Activated naive CD4-positive, alpha-beta T cell treated with anti-CD3 and anti-CD28 coated beads, Interleukin-2, amount 10 ng/mL, durations not matched to agents 7 days and 5 days (primary cell): ENCODE data around the gene GRIK4.
"Not testable (repeated sequence)": the region's sequence is repeated elsewhere in the genome, so short reads cannot be mapped to it uniquely, and the experiment has no call there.

Experiments used
- CTCF ChIA-PET: fragments of 350-600 bp; sonication (Branson Sonifier 250); formaldehyde crosslinking; loops from one replicate; lab custom pipeline; 2021; ENCODE audit warnings: antibody characterized with exemption; lab: Charles Lee
- DNase-seq: peaks from one replicate; pipeline ENCODE4 v3.0.0-alpha.2; 2020
- H3K27ac Mint-ChIP-seq: one replicate; pipeline ENCODE4 v1.8.0; 2021; ENCODE audit warnings: mild to moderate bottlenecking, moderate library complexity, mixed read lengths
- H3K27me3 Mint-ChIP-seq: one replicate; pipeline ENCODE4 v1.8.0; 2021; ENCODE audit warnings: mild to moderate bottlenecking, mixed read lengths
- H3K36me3 Mint-ChIP-seq: one replicate; pipeline ENCODE4 v1.8.0; 2021; ENCODE audit warnings: mixed read lengths
- H3K4me1 Mint-ChIP-seq: one replicate; pipeline ENCODE4 v1.8.0; 2021; ENCODE audit warnings: mixed read lengths
- H3K4me3 Mint-ChIP-seq: one replicate; pipeline ENCODE4 v1.8.0; 2021; ENCODE audit warnings: mild to moderate bottlenecking, moderate library complexity, mixed read lengths
- H3K9me3 Mint-ChIP-seq: one replicate; pipeline ENCODE4 v1.8.0; 2021; ENCODE audit warnings: mixed read lengths

Gene GRIK4

GRCh38 chr11:120618399-120618798, 106.9 kb downstream of the GRIK4 start:
- no peak for DNase-seq
- CTCF ChIA-PET, result interaction anchor here (1.2 kb wide), 1 partner anchor 67 kb away, joined by 3 read pairs; no protein-coding TSS in a partner anchor
- no peak overlapping the region for H3K4me3 Mint-ChIP-seq

GRCh38 chr11:120622189-120622875, 110.8 kb downstream of the GRIK4 start:
- CTCF ChIA-PET, result no interaction called here
- DNase-seq, result no peak
- Mint-ChIP-seq H3K27me3 (no peaks in the 10 kb centered on the region), H3K36me3 (no peaks in the 10 kb centered on the region), H3K9me3 (peaks cover 14% of the 10 kb centered on the region), H3K4me1 (no peaks in the 10 kb centered on the region), H3K4me3 (no peak overlapping the region), H3K27ac (no peak overlapping the region)

More at GRCh38 chr11:120618399-120618798, 106.9 kb downstream of the GRIK4 start:
- Mint-ChIP-seq H3K27me3 (no peaks in the 10 kb centered on the region), H3K36me3 (no peaks in the 10 kb centered on the region), H3K9me3 (peaks cover 17% of the 10 kb centered on the region), H3K4me1 (no peaks in the 10 kb centered on the region), H3K27ac (no peak overlapping the region)

GRCh38 chr11:120624992-120625391, 113.4 kb downstream of the GRIK4 start:
- H3K36me3 Mint-ChIP-seq, H3K4me3 Mint-ChIP-seq, H3K27ac Mint-ChIP-seq, H3K4me1 Mint-ChIP-seq, CTCF ChIA-PET, H3K27me3 Mint-ChIP-seq, DNase-seq, H3K9me3 Mint-ChIP-seq: not testable (repeated sequence)

- no peak for DNase-seq
- Mint-ChIP-seq H3K36me3 (no peaks in the 10 kb centered on the region), H3K4me3 (no peak overlapping the region), H3K9me3 (no peaks in the 10 kb centered on the region), H3K27ac (no peak overlapping the region), H3K27me3 (no peaks in the 10 kb centered on the region), H3K4me1 (no peaks in the 10 kb centered on the region)
- CTCF ChIA-PET, result no interaction called here
Measured at GRCh38 chr11:120625565-120625964, 114.0 kb downstream of the GRIK4 start.

GRCh38 chr11:120626791-120627190, 115.2 kb downstream of the GRIK4 start:
- Mint-ChIP-seq H3K27ac (no peak overlapping the region), H3K27me3 (no peaks in the 10 kb centered on the region), H3K4me1 (no peaks in the 10 kb centered on the region), H3K9me3 (no peaks in the 10 kb centered on the region), H3K36me3 (no peaks in the 10 kb centered on the region), H3K4me3 (no peak overlapping the region)
- CTCF ChIA-PET, result no interaction called here
- DNase-seq, result no peak

- Mint-ChIP-seq H3K4me3 (no peak overlapping the region), H3K36me3 (no peaks in the 10 kb centered on the region), H3K27ac (no peak overlapping the region), H3K4me1 (no peaks in the 10 kb centered on the region), H3K9me3 (no peaks in the 10 kb centered on the region), H3K27me3 (no peaks in the 10 kb centered on the region)
- CTCF ChIA-PET, result no interaction called here
- DNase-seq, result no peak
Measured at GRCh38 chr11:120627327-120628163, 116.0 kb downstream of the GRIK4 start.

- H3K4me1 Mint-ChIP-seq, result no peaks in the 10 kb centered on the region
- no peak overlapping the region for H3K27ac Mint-ChIP-seq
- no peaks in the 10 kb centered on the region for H3K9me3 Mint-ChIP-seq
- DNase-seq, result no peak
- no peaks in the 10 kb centered on the region for H3K36me3 Mint-ChIP-seq
- H3K27me3 Mint-ChIP-seq, result peaks cover 8% of the 10 kb centered on the region
- CTCF ChIA-PET, result no interaction called here
- H3K4me3 Mint-ChIP-seq, result no peak overlapping the region
Measured at GRCh38 chr11:120629407-120630080, 118.0 kb downstream of the GRIK4 start.

- CTCF ChIA-PET, result no interaction called here
- Mint-ChIP-seq H3K27me3 (peaks cover 13% of the 10 kb centered on the region), H3K27ac (no peak overlapping the region), H3K4me3 (no peak overlapping the region), H3K9me3 (no peaks in the 10 kb centered on the region), H3K4me1 (no peaks in the 10 kb centered on the region), H3K36me3 (no peaks in the 10 kb centered on the region)
- DNase-seq, result no peak
Measured at GRCh38 chr11:120630122-120630521, 118.6 kb downstream of the GRIK4 start.

- no peak for DNase-seq
- CTCF ChIA-PET, result interaction anchor here (0.9 kb wide), 1 partner anchor 53 kb away, joined by 4 read pairs; no protein-coding TSS in a partner anchor
- Mint-ChIP-seq H3K27me3 (peaks cover 13% of the 10 kb centered on the region), H3K4me1 (no peaks in the 10 kb centered on the region), H3K9me3 (no peaks in the 10 kb centered on the region), H3K4me3 (no peak overlapping the region), H3K36me3 (no peaks in the 10 kb centered on the region), H3K27ac (no peak overlapping the region)
Measured at GRCh38 chr11:120632579-120632978, 121.0 kb downstream of the GRIK4 start.

GRCh38 chr11:120633616-120634393, 122.3 kb downstream of the GRIK4 start:
- H3K4me1 Mint-ChIP-seq, result no peaks in the 10 kb centered on the region
- CTCF ChIA-PET, result interaction anchor here (1.3 kb wide), 1 partner anchor 52 kb away, joined by 5 read pairs; no protein-coding TSS in a partner anchor
- no peak overlapping the region for H3K27ac Mint-ChIP-seq
- no peaks in the 10 kb centered on the region for H3K9me3 Mint-ChIP-seq
- no peaks in the 10 kb centered on the region for H3K36me3 Mint-ChIP-seq
- no peak for DNase-seq
- no peak overlapping the region for H3K4me3 Mint-ChIP-seq
- H3K27me3 Mint-ChIP-seq, result peaks cover 13% of the 10 kb centered on the region

- Mint-ChIP-seq H3K9me3 (no peaks in the 10 kb centered on the region), H3K4me3 (no peak overlapping the region), H3K27ac (no peak overlapping the region), H3K36me3 (no peaks in the 10 kb centered on the region), H3K4me1 (no peaks in the 10 kb centered on the region), H3K27me3 (peaks cover 17% of the 10 kb centered on the region)
- no peak for DNase-seq
- CTCF ChIA-PET, result interaction anchor here (1.3 kb wide), 1 partner anchor 51 kb away, joined by 5 read pairs; no protein-coding TSS in a partner anchor
Measured at GRCh38 chr11:120634706-120635105, 123.2 kb downstream of the GRIK4 start.

- H3K4me3 Mint-ChIP-seq, result no peak overlapping the region
- H3K9me3 Mint-ChIP-seq, result no peaks in the 10 kb centered on the region
- no peaks in the 10 kb centered on the region for H3K4me1 Mint-ChIP-seq
- CTCF ChIA-PET, result interaction anchor here (1.3 kb wide), 1 partner anchor 50 kb away, joined by 5 read pairs; no protein-coding TSS in a partner anchor
- no peak for DNase-seq
- no peaks in the 10 kb centered on the region for H3K36me3 Mint-ChIP-seq
- H3K27ac Mint-ChIP-seq, result no peak overlapping the region
- peaks cover 17% of the 10 kb centered on the region for H3K27me3 Mint-ChIP-seq
Measured at GRCh38 chr11:120635136-120635810, 123.7 kb downstream of the GRIK4 start.

- DNase-seq, result no peak
- H3K27ac Mint-ChIP-seq, result no peak overlapping the region
- H3K4me1 Mint-ChIP-seq, result no peaks in the 10 kb centered on the region
- no peaks in the 10 kb centered on the region for H3K36me3 Mint-ChIP-seq
- H3K4me3 Mint-ChIP-seq, result no peak overlapping the region
- no peaks in the 10 kb centered on the region for H3K9me3 Mint-ChIP-seq
- H3K27me3 Mint-ChIP-seq, result peaks cover 17% of the 10 kb centered on the region
- CTCF ChIA-PET, result no interaction called here
Measured at GRCh38 chr11:120637131-120637530, 125.6 kb downstream of the GRIK4 start.
